Activated CD8-positive, alpha-beta memory T cell treated with anti-CD3 and anti-CD28 coated beads for 24 hours (primary cell): Measurements from ENCODE around the gene ANG.
"Not testable (repeated sequence)": the region's sequence is repeated elsewhere in the genome, so short reads cannot be mapped to it uniquely, and the experiment has no call there.

Experiments
- DNase-seq: peaks from one replicate; pipeline ENCODE4 v3.0.0-alpha.2; 2020

Gene ANG

DNA sequence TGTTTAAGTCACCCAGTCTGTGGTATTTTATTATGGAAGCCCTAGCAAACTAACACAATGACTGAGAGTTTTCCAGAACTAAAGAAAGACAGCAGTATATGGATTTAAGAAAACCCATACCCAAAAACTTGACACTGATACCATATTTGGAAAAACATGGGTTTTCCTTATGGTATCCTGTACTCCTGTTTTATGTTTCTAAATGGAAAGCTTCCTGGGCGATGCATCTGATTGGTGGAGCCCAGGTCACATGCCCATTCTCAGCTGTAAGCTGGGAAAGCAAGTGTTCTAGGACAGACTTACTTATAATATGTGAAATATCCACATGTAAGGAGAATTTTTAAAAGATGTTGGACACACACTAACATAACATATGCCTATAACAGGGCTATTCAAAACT, 8.7 kb upstream of the ANG start:
- DNase-seq, result no peak

DNA sequence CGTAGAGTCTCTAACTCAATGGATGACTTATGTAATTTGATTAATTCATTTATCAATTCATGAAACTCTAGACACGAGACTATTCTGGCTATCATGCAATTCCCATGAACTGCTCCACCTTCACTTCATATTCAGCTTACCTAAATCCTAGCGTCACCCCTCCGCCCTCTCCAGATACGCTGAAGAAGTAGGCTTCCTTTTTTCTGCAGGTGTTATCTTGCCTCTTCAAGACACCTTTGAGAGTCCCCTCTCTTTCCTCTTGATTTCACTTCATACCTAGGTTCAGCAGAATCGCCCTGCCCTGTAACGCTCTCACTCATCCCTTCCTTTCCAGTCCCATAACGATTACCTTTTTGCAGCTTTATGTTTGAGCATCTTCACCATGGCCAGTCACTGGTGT, 8.2 kb upstream of the ANG start:
- DNase-seq, result no peak

DNA sequence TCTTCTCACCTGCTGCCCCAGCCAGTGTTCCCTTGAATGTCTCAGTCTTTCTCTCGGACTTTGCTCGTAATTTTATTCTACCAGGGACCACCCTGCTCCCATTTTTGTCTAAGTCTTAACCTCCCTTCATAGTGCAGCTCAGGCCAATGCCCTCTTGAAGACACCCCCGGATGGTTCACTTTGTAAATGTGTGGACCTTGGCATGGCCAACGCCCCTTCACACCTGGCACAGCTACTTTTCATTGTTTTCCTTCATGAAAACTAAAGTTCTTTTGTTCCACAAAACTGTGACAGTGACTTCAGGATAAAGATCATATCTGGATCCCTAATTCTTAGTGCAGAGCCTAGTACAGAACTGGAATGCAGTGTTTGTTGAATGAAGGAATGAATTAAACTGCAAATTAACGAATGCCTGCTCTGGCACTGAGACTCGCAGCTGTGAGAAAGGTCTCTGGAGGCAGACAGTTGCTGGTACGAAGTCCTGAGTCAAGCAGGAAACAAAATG, 7.7 kb upstream of the ANG start:
- DNase-seq, result no peak

DNA sequence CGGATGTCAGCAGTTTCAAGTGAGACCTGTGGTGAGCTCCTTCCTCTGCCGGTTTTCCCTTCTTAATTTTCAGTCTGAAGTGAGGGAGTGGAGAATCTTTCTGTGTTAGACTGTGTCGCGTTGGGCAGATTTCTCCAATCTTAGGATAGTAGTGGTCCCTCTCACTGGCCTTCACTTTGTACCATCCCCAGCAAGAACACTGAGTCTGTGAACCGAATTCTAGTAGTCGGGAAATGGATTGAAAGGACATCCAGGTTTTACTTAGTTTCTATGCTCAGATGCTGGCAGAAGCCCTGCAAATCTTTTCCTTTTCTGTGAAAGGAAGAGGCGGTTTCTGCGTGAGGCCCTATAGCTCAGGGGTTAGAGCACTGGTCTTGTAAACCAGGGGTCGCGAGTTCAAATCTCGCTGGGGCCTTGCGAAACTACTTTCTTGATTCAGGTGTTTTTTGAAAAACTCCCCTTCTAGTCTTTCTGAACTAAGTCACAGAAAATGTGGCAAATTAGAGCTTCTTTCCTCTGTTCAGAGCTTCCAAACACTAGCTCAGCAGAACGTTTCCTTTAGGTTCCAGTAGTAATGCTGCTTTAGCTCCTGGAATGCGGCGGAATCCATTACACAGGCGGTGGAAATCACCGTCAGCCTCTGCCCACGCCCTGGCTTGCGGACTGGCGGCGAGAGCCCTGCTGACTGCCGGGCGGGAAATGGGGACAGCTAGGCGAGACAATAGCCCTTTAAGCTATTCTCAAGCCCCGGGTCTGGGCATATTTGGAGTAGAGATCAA, 7.0 kb upstream of the ANG start:
- DNase-seq, result peak; percentile 98

DNA sequence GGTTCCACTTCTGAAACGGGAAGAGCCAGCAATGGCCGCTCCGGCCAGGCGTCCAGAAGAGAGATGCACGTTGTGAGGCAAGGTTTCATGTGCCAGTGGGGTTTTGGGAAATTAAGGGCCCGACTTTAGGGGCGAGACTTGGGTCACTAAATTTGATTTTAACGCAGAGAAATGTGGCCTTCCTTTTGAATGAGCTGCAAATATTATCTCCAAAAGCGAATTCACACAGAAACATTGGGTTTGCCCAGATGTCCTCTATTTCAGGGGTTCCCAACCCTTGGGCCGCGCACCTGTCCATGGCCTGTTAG, 6.5 kb upstream of the ANG start:
- DNase-seq, result no peak

DNA sequence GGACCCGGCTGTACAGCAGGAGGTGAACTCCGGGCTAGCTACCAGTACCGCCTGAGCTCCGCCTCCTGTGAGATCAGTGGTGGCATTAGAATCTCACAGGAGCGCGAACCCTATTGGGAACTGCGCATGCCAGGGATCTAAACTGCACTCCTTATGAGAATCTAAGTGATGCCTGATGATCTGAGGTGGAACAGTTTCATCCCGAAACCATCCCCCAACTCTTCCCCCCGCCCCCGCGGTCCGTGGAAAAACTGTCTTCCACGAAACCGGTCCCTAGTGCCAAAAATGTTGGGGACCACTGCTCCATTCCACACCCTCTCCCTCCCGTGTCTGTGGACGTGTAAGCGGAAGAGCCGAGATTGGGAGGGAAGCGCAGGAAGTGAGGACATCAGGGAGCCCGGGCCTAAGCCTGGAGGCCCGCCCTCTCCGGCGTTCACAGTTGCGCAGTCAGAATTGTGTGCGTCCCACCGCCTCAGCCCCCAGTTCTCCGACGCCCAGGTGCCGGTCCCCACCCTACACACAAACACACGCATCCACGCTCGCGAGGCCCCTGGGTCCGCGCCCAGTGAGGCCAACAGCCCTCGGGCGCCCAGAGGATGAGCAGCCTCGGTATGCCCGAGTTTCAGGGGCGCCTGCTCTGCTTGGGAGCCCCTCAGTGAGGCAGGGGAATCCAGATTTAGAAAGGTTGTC, 6.0 kb upstream of the ANG start:
- peak; percentile 90 for DNase-seq

DNA sequence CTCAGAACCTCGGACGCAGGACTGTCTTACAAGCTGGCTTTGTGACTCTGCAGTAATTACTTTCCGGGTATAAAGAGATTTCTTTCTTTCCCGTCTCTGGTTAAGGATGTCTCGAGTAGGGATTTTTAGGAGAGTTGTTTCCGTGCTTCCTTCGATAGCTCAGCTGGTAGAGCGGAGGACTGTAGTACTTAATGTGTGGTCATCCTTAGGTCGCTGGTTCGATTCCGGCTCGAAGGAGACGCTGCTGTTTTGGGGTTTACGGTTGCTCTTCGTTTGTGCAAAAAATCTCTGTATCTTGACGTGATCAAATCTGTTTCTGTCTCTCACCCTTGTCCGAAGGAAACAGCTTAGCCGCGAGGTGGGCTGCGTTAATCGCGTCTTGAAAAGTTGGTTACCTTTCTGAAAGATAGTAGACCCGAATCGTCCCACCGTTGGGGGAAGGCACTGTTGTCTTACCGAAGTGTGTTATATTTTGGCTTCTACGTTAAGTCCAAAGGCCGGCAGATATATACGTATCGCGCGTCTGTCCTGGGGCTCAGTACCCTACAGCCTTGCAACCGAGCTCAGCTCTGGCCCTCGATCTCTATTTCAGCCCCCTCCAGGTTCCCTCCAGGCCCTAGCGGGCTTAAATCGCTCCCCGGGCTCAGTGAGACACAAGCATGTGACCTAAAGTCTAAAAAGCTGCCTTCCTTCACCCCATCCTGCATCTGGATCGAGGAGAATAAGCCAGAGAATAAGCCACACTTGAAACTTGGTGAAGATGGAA, 5.3 kb upstream of the ANG start:
- peak; percentile 91 for DNase-seq

DNA sequence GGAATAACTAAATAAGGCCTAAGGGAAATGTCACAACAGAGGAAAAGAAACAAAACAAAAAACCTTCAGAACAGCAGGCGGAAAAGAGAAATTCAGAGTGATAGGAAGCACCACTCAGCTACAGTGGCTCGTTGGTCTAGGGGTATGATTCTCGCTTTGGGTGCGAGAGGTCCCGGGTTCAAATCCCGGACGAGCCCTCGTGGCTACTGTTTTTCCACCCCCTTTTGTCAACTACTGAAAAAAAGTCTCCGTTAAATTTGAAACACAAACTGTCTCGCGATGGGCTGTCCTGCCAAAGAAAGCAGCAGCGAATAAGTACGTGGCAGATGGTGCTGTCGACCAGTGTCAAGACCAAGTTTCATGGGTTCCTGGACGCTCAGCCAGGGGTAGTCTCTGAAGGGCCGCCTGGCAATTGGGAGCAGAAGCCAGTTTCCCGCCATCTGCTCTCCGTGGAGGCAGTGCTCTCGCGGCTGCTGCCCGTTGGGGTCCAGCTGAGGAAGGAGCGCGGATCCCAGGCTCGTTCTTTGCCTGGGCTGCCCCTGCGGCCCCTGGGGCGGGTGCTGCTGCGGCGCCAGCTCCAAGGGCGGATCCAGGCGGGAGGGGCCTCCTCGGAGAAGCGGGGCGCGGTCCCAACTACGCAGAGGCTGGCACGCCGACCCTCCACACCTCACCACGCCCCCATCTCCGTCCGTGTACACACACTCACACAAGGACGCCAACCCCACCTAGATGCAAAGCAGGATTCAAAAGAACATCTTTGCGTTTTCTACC, 4.5 kb upstream of the ANG start, which contains the start of gene RNASE4:
RNASE4 (plus strand) TSS at position 670 of the 771 bp plus-strand sequence. CDS start 14,812 bp downstream, outside the sequence.
- DNase-seq, result peak; percentile 95

DNA sequence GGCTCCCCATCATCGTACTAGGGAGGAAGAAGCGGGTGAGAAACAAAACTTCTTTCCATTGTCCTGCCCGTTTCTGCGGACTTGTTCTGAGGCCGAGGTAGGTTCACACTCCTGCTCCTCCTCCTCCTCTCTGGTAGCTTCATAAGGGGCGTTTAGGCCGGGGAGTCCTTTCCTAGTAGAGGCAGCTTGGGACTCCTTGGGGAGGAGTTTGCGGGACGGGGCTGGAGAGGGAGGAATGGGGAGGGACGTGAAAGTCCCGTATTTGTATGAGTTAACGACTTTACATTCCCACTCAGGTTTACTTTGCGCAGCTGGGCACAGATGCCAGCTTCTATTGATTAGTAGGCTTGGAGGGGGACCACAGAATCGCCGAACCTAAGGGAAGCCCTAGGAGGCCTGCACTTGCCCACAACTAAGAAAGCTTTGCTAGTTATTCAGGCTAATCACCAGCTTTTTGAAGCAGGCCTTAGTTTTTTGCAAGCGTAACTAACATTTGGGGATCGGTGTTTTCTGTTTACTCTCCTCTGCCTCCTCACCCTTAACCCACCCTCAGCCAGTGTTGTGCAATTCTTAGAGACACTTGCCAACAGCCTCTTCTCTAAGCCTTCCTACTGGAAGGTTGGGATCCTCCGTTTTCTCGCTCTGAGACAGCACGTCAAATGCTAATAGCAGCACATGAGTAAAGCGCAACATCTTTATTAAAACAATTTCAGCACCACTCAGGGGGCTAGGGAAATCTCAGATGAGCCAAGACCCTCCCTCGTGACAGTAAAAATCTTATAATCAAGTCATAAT, 3.7 kb upstream of the ANG start:
- no peak for DNase-seq

DNA sequence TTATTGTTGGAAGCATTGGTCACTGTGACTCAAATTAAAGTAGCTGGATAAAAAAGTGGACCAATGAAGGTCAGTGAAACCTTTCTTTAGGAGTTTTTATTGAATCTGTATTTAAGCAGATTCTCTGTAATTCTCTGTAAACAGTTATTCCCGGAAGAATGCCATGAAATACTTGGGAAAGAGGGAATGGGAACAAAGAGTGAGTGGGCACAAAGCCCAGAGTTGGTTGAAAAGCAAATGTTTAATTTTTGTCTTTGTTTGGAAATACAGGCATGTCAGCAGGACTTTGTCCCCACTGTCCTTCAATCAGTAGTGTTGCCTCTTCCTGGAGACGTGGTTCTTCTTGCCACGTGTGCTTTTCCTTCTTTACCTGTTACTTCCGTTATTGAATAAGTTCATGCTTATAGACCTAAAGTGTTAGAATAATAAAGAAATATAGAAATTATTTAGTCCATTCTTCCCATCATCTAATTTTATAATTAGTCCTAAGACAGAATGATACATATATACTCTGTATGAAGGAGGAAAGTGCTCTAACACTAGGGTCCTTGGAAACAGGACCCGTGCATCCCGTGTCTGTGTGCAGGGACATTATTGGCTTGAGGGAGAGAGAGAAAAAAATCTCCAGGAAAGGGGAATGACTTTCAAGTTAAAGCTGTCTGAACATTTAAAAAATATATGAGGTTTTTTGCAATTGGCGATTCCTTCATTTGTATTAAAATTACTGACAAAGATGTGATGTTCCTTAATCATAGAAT, 2.0 kb upstream of the ANG start:
- no peak for DNase-seq

DNA sequence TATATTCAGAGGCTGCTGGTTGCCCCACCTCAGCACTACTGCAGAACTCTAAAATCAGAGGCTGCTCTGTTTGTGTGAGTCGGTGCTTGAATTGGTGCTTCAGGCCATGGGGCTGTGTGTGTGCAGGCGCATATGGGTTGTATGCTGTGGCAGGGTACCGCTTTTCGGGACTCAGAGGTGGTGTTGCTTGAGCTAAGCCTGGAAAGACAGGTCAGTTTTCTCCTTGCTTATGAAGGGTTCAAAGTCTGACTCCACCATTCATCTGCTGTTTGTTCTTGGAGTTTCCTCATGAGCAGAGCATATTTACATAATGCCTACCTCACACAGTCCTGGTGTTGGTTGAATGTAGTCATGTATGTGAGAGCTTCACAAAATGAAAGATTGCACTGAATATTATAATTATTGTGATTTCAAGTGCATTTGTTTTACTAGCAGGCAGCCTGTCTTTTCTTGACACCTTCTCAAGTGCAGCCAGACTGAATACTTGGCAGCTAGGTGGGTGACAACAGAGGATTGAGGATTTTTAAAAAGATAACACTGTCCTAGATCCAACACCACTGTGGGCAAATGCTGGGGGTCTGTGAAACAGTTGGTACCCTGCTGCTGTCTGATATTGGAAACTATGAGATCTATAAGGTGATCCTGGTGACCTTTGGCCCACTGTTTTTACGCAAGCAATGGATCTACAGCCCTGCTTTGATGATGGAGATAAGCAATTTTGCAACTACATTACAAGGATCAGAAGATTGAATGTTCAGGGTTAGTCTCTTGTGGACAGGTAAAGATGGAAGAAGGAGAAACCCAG, 1.0 kb upstream of the ANG start:
- DNase-seq, result no peak

DNA sequence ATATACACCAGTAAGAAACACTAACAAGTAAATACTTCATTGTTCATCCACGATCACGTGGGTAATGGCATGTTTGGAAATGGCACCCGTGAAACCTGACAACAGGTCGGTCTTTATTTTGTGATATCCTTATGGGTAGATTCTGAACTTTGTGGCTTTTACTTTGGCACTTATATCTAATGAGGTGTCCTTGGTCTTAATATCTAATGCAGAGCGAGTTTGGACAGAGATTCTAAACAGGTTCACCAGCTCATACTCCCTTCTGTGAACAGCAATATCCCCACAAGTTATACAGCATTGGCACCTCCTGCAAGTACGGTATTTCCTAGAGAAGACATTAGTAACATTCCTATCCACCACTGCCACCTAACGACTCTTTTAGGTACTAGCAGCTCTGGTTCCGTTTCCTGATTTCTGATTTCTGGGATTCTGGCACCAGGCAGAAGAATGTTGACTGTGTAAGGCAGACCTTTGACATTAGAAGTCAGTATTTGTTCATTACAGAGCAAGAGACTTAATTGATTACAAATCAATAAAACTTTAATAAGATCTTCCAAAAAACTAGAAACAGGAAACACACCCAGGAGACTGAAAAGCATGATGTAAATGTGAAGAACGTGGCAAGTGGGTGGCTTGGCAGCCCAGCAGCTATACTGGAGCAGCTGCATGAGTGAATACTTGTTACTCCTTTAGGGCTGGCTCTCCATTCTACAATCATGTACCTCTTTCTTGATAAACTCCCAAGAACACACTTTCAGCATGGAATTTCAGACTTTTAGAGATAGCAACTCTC, 2.5 kb downstream of the ANG start:
- peak; percentile 59 for DNase-seq

DNA sequence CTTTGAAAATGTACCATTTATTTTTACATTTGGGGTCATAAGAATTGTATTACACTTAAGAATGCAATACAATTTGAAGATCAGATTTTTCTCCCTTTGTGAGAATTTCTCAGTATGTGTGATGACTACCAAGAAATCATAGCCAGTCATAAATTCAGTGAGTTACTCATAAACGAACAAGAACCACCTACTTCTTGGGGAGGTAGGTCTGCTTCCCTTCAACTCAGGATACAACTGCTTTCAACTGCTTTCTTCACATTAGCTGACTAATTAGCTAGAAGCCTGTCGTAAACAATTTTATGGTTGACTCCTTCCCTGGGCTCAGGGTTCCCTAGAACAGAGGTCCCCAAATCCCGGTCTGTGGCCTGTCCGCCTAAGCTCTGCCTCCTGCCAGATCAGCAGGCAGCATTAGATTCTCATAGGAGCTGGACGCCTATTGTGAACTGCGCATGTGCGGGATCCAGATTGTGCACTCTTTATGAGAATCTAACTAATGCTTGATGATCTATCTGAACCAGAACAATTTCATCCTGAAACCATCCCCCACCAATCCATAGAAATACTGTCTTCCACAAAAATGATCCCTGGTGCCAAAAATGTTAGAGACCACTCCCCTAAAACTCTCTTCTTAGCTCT, 3.7 kb downstream of the ANG start:
- DNase-seq, result no peak

DNA sequence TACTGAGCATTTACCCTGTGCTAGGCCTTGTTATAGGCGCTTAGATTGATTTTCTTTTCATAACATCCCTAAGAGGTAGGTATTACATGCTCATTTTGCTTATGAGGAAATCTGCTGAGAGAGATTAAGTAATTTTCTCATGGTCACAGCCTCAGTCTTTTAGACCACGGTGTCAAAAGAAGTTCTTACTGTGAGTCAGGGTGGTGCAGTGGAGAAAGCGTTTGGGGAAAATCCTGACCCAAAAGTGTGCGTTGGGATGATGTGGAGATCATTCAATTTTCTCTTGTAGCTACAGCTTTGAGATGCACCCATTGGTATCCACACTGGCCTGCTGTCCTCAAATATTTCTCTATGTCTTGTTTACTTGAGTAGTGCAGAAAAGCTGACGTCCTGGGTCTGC, 8.2 kb downstream of the ANG start:
- DNase-seq, result no peak

DNA sequence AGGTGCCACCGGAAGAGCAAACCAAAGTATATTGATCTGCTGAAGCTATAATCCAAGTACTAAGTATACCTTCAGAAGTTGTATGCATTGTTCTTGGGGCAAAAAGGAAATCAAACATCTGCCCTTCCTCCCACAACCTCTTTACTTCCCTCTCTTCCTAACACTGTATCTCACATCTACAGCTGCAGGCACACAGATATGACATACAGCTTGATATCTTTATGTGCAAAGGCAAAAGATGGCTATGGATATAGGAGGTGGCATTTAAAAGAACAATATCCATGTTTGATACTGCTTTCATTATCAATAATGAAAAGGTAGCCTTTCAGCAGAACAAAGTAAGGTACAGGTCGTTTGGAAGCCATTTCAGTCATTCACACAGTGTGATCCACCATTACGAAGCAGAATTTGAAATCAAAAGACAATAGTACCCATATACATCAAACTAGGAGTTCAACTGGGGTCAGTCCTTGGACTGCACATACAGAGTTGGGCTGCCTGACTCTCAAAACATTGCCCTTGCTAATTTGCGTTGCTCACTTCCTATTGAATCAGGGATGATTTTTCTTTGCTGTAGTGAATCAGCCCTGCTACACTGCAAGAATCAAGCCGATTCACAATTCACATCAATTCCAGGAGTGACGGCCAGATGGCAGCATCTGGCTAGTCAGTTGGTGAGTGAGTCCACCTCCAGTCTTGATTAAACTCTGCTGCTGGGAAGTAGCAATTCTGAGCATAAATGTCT, 8.9 kb downstream of the ANG start:
- peak; percentile 83 for DNase-seq

DNA sequence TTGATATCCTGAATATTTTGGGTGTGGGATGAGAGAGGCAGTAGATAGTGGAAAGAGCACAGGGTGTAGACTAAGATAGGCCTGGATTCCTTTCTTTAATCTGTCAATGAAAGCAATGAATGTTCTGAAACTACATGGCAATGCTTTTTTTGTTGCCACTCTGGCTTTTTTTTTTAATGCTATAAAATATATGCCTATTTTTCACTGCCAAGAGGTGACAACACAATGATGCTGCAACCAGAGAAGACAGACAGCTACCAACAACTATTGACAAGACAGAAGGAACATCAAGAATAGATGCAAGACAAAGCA, 9.4 kb downstream of the ANG start:
- DNase-seq, result no peak

DNA sequence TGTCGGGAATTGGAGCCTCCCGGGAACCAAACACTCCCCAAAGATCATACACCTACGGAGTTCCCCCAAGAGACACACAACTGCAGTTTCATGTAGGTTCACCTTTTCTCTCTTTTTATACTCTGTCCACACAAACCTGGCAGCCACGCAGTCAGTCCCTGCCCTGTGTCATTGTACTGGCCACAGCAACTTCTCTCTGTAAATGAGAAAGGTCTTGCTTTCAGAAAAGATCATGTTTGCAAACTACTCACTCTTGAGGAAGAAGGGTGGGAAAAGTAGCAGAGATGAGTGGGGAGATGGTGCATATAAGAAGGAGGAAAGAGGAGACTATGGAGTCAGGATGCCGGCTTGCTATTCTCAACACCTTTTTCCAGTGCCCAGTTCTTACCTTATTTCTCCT, 10.4 kb downstream of the ANG start:
- DNase-seq, result no peak

DNA sequence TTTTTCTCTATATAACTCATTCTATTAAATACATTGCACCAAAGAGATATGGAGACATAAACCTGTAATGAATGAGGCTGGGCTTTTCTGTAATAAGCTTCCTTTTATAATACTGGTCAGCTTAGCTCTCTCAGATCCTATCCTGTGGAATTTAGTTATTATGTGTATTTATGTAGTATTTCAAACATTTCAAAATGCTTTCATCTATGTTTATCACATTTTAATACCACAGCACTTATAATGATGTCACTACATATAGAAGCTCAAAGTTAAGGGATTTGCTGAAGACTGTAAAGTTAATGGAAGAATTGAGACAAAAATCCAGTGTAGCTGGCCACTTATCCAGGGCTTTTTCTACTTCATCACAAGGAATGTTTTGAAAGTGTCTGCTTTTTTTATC, 11.4 kb downstream of the ANG start:
- DNase-seq, result no peak

DNA sequence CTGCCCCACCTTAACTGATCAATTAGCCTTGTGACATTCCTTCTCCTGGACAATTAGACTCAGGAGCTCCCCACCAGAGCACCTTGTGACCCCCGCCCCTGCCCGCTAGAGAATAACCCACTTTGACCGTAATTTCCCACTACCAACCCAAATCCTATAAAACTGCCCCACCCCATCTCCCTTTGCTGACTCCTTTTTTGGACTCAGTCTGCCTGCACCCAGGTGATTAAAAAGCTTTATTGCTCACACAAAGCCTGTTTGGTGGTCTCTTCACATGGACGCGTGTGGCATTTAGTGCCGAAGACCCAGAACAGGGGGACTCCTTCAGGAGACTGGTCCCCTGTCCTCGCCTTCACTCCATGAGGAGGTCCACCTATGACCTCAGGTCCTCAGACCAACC, 12.4 kb downstream of the ANG start:
- DNase-seq, result not testable (repeated sequence)
